ENCODE measurements around the gene MINDY2.

GRCh38 chr15:58762285-58762684 is 8.8 kb upstream of the MINDY2 start:
- TF ChIP-seq CTCF (IDR thresholded peaks at IDR 0.05; ENCODE audit: borderline replicate concordance, extremely low read depth, low read length, poor library complexity, severe bottlenecking) (no peak), EZH2 (IDR thresholded peaks at IDR 0.05; ENCODE audit: borderline replicate concordance, low read depth, low read length, severe bottlenecking) (no peak)
